ENCODE measurements around the gene PSIP1. TPM values are rescaled to one million over a fixed set of nuclear protein-coding genes. Genes with fewer than 3 reads are reported as not detected.

The PSIP1 gene
- total RNA-seq, 4 donors from 2014 or later, result 36.6 to 102 (median 55.9) TPM

- TF ChIP-seq EP300 (IDR thresholded peaks at IDR 0.05), result no peak
- no peak for TF ChIP-seq POLR2A (IDR thresholded peaks at IDR 0.05)
- no peak for TF ChIP-seq CTCF (IDR thresholded peaks at IDR 0.05)
- no peak for TF ChIP-seq POLR2AphosphoS5 (IDR thresholded peaks at IDR 0.05)
- peaks cover 0 to 14% (median 0%) of the 10 kb centered on the region in 3 donors for H3K4me1 ChIP-seq
- no peak for ATAC-seq
- H3K4me3 ChIP-seq, result no peak overlapping the region
- peaks cover 0 to 54% of the 10 kb centered on the region in 2 donors for H3K36me3 ChIP-seq
- no peak overlapping the region for H3K27ac ChIP-seq
- 90% methylated on average over 6 of the region's 6 CpGs; no CpG with 5 or more reads in 1 of the 2 donors for WGBS, 2 donors (ENCODE audit: low coverage in 1 of 2)
- H3K27me3 ChIP-seq, result no peaks in the 10 kb centered on the region
- H3K9me3 ChIP-seq, result no peaks in the 10 kb centered on the region
These were observed 26.0 kb downstream of the PSIP1 start for GRCh38 chr9:15484802-15485201.

DNA sequence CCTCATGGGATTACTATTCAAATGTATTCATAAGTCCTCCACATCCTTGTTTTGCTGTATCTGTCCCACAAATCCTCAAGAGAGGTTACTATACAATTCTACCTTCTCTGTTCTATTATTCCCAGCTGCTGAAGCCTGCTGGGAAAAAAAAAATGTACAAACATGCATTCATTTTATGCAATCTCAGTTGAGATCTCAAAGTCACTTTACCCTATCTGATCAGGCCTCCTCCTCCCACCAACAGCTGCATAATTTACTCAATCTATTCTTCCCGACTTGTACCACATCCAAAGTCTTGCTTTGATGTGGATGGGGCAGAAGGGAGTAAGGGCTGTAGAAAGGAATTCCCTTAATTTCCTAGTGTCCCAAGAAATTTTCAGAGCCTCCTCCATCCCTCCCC, 28.6 kb downstream of the PSIP1 start:
- WGBS, 2 donors (ENCODE audit: low coverage in 1 of 2), result 50 to 64% methylated on average over 1 of the region's 1 CpG

DNA sequence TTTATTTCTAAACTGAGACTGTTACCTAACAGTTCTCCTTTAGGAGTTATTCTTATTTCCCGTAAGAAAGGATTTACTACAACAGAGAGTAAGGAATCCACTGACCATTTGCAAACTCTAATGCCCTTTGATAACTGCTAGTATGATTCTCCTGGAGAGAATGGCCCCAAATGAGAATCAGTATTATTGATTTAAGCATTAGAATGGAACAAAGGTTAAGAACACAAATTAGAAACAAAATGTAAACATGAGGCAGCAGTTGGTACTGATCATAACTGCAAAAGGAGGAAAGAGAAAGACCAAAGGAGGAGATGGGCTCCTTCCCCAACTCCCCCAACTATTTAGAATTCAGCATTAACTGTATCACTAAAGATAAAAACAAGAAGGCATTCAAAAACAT, 30.7 kb downstream of the PSIP1 start:
- ATAC-seq, result no peak
- WGBS, 2 donors (ENCODE audit: low coverage in 1 of 2), result 67% methylated on average over 1 of the region's 1 CpG; no CpG with 5 or more reads in 1 of the 2 donors
- Histone ChIP-seq H3K27ac (no peak overlapping the region), H3K4me3 (no peak overlapping the region), H3K36me3 (peaks cover 0 to 44% of the 10 kb centered on the region in 2 donors), H3K9me3 (no peaks in the 10 kb centered on the region), H3K27me3 (no peaks in the 10 kb centered on the region), H3K4me1 (peaks cover 0 to 23% (median 0%) of the 10 kb centered on the region in 3 donors)
- TF ChIP-seq POLR2AphosphoS5 (IDR thresholded peaks at IDR 0.05), result no peak
- no peak for TF ChIP-seq POLR2A (IDR thresholded peaks at IDR 0.05)
- TF ChIP-seq EP300 (IDR thresholded peaks at IDR 0.05), result no peak
- TF ChIP-seq CTCF (IDR thresholded peaks at IDR 0.05), result no peak

More for the DNA sequence above, 28.6 kb downstream of the PSIP1 start:
- Histone ChIP-seq H3K4me1 (peaks cover 0 to 14% (median 0%) of the 10 kb centered on the region in 3 donors), H3K27me3 (no peaks in the 10 kb centered on the region), H3K36me3 (peaks cover 0 to 38% of the 10 kb centered on the region in 2 donors), H3K4me3 (no peak overlapping the region), H3K9me3 (no peaks in the 10 kb centered on the region), H3K27ac (no peak overlapping the region)
- no peak for ATAC-seq
- TF ChIP-seq POLR2A (IDR thresholded peaks at IDR 0.05), result no peak
- no peak for TF ChIP-seq EP300 (IDR thresholded peaks at IDR 0.05)
- no peak for TF ChIP-seq CTCF (IDR thresholded peaks at IDR 0.05)
- no peak for TF ChIP-seq POLR2AphosphoS5 (IDR thresholded peaks at IDR 0.05)

DNA sequence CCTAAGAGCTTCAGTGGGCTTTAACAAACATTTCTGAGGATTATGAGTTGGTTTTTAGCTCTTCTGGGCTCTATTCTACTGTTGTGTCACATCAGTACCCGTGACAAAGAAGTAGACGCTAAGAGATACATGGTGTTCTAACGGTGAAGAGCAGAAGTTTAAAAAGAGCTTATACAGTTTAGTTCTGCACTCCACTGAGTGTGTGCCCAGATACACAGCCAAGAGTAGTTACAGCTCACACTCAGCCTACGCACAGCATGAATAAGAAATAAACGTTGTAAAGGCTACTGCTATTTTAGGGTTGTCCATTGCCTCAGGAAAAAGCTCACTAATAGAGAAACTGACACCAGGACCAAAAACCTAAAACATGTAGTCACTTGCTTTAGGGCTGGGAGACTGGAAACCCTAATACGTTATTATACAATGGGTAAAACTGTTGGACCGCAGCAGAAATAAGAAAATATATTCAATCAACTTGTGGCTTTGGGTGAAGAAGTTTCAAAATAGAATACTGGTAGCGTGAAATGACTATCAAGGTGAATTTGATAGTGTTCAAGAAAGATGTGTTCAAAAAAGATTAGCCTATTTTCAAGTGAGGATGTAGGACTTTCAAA, 34.7 kb downstream of the PSIP1 start:
- H3K27ac ChIP-seq, result peak overlapping the region in 1 of 4 donors; percentile 9
- no peak overlapping the region for H3K4me3 ChIP-seq
- TF ChIP-seq CTCF (IDR thresholded peaks at IDR 0.05) (no peak), POLR2AphosphoS5 (IDR thresholded peaks at IDR 0.05) (no peak), POLR2A (IDR thresholded peaks at IDR 0.05) (no peak), EP300 (IDR thresholded peaks at IDR 0.05) (no peak)
- H3K4me1 ChIP-seq, result peaks cover 0 to 19% (median 0%) of the 10 kb centered on the region in 3 donors
- peak; percentile 31 for ATAC-seq
- H3K9me3 ChIP-seq, result no peaks in the 10 kb centered on the region
- no peaks in the 10 kb centered on the region for H3K27me3 ChIP-seq
- 64 to 77% methylated on average over 8 of the region's 8 CpGs for WGBS, 2 donors (ENCODE audit: low coverage in 1 of 2)
- peaks cover 0 to 40% of the 10 kb centered on the region in 2 donors for H3K36me3 ChIP-seq

DNA sequence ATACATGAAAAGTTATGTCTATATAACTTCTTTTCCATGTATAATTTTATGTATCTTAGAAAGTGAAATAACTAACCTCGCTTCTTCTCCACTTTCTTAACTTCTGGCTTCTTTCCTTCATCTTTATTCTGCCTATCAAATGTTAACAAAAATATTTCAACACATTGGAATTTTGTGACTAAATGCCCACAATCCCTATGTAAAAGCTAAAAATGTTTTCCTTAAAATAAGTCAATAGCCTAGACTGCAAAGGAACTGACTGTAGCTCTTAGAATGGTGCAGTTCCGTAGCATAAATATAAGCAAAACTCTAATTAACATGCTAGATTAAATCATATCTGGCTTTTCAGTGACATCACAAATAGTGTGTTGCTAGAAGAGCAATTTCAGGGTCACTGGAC, 40.9 kb downstream of the PSIP1 start:
- Histone ChIP-seq H3K27ac (no peak overlapping the region), H3K4me1 (peaks cover 0 to 37% (median 4%) of the 10 kb centered on the region in 3 donors), H3K9me3 (no peaks in the 10 kb centered on the region), H3K4me3 (no peak overlapping the region), H3K36me3 (peaks cover 0 to 58% of the 10 kb centered on the region in 2 donors), H3K27me3 (no peaks in the 10 kb centered on the region)
- no peak for TF ChIP-seq POLR2AphosphoS5 (IDR thresholded peaks at IDR 0.05)
- no peak for TF ChIP-seq POLR2A (IDR thresholded peaks at IDR 0.05)
- no peak for TF ChIP-seq EP300 (IDR thresholded peaks at IDR 0.05)
- TF ChIP-seq CTCF (IDR thresholded peaks at IDR 0.05), result no peak
- no peak for ATAC-seq
- WGBS, 2 donors (ENCODE audit: low coverage in 1 of 2), result 67 to 89% methylated on average over 2 of the region's 2 CpGs

Measured in gastroesophageal sphincter (tissue), 4 donors.